GM10847 (cell line): Measurements from ENCODE around the gene CYP19A1.

Source experiments
- POLR2A ChIP-seq: IDR thresholded peaks from 2 replicates; pipeline ENCODE4 v1.6.1; 2011; ENCODE audit not compliant: insufficient read length; ENCODE audit errors: extremely low read depth

Gene CYP19A1

GRCh38 chr15:51342227-51342999 lies 4.0 kb upstream of the CYP19A1 start:
- no peak for TF ChIP-seq POLR2A

GRCh38 chr15:51341366-51342226 lies 3.2 kb upstream of the CYP19A1 start, which contains the start of gene GLDN:
Gene GLDN (plus strand): TSS chr15:51341655. CDS start chr15:51341685, 30 bp downstream.
- no peak for TF ChIP-seq POLR2A

GRCh38 chr15:51335538-51336410 lies 2.6 kb downstream of the CYP19A1 start:
- no peak for TF ChIP-seq POLR2A

GRCh38 chr15:51335087-51335486 lies 3.3 kb downstream of the CYP19A1 start:
- no peak for TF ChIP-seq POLR2A

- TF ChIP-seq POLR2A = no peak
These were observed 4.4 kb downstream of the CYP19A1 start for GRCh38 chr15:51334011-51334451.

GRCh38 chr15:51333571-51333970 lies 4.8 kb downstream of the CYP19A1 start:
- no peak for TF ChIP-seq POLR2A

- TF ChIP-seq POLR2A = no peak
These were observed 5.9 kb downstream of the CYP19A1 start for GRCh38 chr15:51332206-51333147.

- no peak for TF ChIP-seq POLR2A
These were observed 7.3 kb downstream of the CYP19A1 start for GRCh38 chr15:51331141-51331540.

GRCh38 chr15:51328926-51329325 lies 9.5 kb downstream of the CYP19A1 start:
- no peak for TF ChIP-seq POLR2A

- TF ChIP-seq POLR2A = no peak
These were observed 11.3 kb downstream of the CYP19A1 start for GRCh38 chr15:51327081-51327480.

- TF ChIP-seq POLR2A = no peak
These were observed 13.2 kb downstream of the CYP19A1 start for GRCh38 chr15:51325167-51325566.

- no peak for TF ChIP-seq POLR2A
These were observed 14.6 kb downstream of the CYP19A1 start for GRCh38 chr15:51323749-51324148.

GRCh38 chr15:51322621-51323296 lies 15.6 kb downstream of the CYP19A1 start:
- no peak for TF ChIP-seq POLR2A

- TF ChIP-seq POLR2A = no peak
These were observed 17.1 kb downstream of the CYP19A1 start for GRCh38 chr15:51321316-51321715.

GRCh38 chr15:51320843-51321242 lies 17.6 kb downstream of the CYP19A1 start:
- TF ChIP-seq POLR2A = no peak
